8988T (cell line): Measurements from ENCODE around the gene TEDC1.
"Not testable (repeated sequence)": the region's sequence is repeated elsewhere in the genome, so short reads cannot be mapped to it uniquely, and the experiment has no call there.

ENCODE experiments used
- DNase-seq: peaks from one replicate; pipeline ENCODE4 v3.0.0; 2011

The TEDC1 gene

GRCh38 chr14:105545676-105546075, 54.6 kb downstream of the TEDC1 start:
- not testable (repeated sequence) for DNase-seq

DNA sequence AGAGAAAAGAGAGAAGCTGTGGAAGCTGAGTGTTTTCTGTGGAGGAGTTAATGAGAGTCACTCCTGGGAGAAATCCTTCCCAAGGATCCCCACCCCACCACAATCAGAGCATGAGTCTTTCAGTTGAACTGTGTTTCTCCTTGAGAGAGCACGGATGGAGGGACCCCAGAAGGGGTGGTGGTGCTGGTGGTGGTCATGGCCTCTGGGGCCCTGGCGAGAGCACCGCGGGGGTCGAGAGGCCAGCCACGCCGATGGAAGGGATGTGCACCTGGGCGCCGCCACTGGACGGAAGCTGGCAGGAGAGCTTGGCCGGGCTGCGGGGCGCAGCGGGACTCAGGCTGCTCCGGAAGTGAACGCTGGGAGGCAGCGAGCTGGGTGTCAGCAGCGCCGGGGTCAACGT, 55.4 kb downstream of the TEDC1 start:
- DNase-seq, result not testable (repeated sequence)

- not testable (repeated sequence) for DNase-seq
Measured at GRCh38 chr14:105547072-105547471, 56.0 kb downstream of the TEDC1 start.

DNA sequence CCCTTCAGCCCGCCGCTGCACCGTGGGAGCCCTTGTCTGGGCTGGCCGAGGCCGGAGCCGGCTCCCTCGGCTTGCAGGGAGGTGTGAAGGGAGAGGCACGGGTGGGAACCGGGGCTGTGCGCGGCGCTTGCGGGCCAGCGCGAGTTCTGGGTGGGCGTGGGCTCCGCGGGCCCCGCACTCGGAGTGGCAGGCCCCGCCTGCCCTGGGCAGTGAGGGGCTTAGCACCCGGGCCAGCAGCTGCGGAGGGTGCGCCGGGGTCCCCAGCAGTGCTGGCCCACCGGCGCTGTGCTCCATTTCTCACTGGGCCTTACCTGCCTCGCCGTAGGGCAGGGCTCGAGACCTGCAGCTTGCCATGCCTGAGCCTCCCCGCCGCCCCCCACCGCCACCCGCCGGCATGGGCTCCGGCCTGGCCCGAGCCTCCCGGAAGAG, 56.7 kb downstream of the TEDC1 start:
- DNase-seq, result no peak
